ENCODE results near the gene SUPT6H.

GRCh38 chr17:28667870-28668269 lies 5.9 kb downstream of the SUPT6H start:
- TF ChIP-seq, protein P1, sequence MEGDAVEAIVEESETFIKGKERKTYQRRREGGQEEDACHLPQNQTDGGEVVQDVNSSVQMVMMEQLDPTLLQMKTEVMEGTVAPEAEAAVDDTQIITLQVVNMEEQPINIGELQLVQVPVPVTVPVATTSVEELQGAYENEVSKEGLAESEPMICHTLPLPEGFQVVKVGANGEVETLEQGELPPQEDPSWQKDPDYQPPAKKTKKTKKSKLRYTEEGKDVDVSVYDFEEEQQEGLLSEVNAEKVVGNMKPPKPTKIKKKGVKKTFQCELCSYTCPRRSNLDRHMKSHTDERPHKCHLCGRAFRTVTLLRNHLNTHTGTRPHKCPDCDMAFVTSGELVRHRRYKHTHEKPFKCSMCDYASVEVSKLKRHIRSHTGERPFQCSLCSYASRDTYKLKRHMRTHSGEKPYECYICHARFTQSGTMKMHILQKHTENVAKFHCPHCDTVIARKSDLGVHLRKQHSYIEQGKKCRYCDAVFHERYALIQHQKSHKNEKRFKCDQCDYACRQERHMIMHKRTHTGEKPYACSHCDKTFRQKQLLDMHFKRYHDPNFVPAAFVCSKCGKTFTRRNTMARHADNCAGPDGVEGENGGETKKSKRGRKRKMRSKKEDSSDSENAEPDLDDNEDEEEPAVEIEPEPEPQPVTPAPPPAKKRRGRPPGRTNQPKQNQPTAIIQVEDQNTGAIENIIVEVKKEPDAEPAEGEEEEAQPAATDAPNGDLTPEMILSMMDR (conservative IDR thresholded peaks at IDR 0.05; ENCODE audit: low read depth, low read length) = no peak
- no peak for TF ChIP-seq MAFK (IDR thresholded peaks at IDR 0.05; ENCODE audit: low read depth, low read length)
- no peak for TF ChIP-seq POLR2A (IDR thresholded peaks at IDR 0.05; ENCODE audit: low read depth, low read length)
- no peak for TF ChIP-seq RFX5 (IDR thresholded peaks at IDR 0.05; ENCODE audit: low read depth, low read length)
- TF ChIP-seq, protein P2, sequence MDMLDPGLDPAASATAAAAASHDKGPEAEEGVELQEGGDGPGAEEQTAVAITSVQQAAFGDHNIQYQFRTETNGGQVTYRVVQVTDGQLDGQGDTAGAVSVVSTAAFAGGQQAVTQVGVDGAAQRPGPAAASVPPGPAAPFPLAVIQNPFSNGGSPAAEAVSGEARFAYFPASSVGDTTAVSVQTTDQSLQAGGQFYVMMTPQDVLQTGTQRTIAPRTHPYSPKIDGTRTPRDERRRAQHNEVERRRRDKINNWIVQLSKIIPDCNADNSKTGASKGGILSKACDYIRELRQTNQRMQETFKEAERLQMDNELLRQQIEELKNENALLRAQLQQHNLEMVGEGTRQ (IDR thresholded peaks at IDR 0.05; ENCODE audit: low read depth, low read length) = no peak
- TF ChIP-seq CEBPB (IDR thresholded peaks at IDR 0.05; ENCODE audit: low read depth, low read length) = no peak
- TF ChIP-seq RCOR1 (IDR thresholded peaks at IDR 0.05; ENCODE audit: insufficient replicate concordance, low read length) = no peak
- no peak for TF ChIP-seq RAD21 (IDR thresholded peaks at IDR 0.05; ENCODE audit: low read length)
- no peak for TF ChIP-seq BHLHE40 (IDR thresholded peaks at IDR 0.05; ENCODE audit: low read depth, low read length)
- TF ChIP-seq FOS (IDR thresholded peaks at IDR 0.05; ENCODE audit: low read depth, low read length) = no peak
- TF ChIP-seq MAZ (IDR thresholded peaks at IDR 0.05; ENCODE audit: borderline replicate concordance, low read depth, low read length) = no peak
- TF ChIP-seq MXI1 (IDR thresholded peaks at IDR 0.05; ENCODE audit: borderline replicate concordance, low read depth, low read length) = no peak

Measured in IMR-90 (cell line).